ENCODE measurements around the gene HSPB7. TPM values are rescaled to one million over a fixed set of nuclear protein-coding genes. Genes with fewer than 3 reads are reported as not detected.

The HSPB7 gene
- total and polyA plus RNA-seq, 2 of the 8 experiments (the other 6 are each of a cell fraction or from before 2014, with no cell fraction given) = not detected

DNA sequence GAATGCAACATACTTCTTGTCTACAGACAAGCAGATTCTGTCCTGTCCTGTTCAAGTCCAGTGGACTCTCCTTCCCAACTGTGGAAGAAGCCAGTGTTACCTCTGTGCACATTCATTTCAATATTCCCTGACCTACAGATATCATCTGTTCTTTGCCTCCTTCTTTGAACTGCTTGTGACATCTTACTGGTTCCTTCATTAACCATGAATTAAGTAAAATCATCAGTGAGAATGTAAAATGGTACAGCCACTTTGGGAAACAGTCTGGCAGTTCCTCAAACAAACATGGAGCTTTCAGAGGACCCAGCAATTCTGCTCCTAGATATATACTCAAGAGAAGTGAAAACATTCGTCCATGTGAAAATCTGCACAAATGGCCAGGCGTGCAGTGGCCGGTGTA lies 7.0 kb downstream of the HSPB7 start:
- no peak overlapping the region for H4K5ac ChIP-seq (ENCODE audit: insufficient read length, low read depth, low read length)
- 89% methylated on average over 3 of the region's 3 CpGs; no CpG with 5 or more reads in 1 of the 2 experiments for WGBS, 2 experiments (ENCODE audit: extremely low coverage in 1 of 2, insufficient coverage in 1 of 2, insufficient read length in 1 of 2, insufficient replicate concordance in 2 of 2, low coverage in 1 of 2, low lambda C conversion rate in 2 of 2, missing lambda C conversion rate in 1 of 2)
- DNase-seq (ENCODE audit: low read depth in 1 of 2, low spot score in 2 of 2) (no peak), FAIRE-seq (no peak)
- H3K27ac ChIP-seq (ENCODE audit: low read depth, low read length) = no peak overlapping the region
- no peaks in the 10 kb centered on the region for H3K36me3 ChIP-seq (ENCODE audit: control insufficient read depth in 2 of 4, insufficient read depth in 4 of 4, low read length in 3 of 4)
- H3K14ac ChIP-seq (ENCODE audit: insufficient read length) = no peak overlapping the region
- ChIA-PET CTCF (ENCODE audit: partially characterized antibody) (interaction anchor here (0.7 to 8.9 kb wide), 16 partner anchors 9 to 220 kb away, joined by 3 to 74 read pairs (median 10); partner anchors contain the start of genes CLCNKA, CLCNKB, FAM131C and HSPB7), POLR2A (ENCODE audit: partially characterized antibody) (no interaction called here)
- no peak overlapping the region for H4K8ac ChIP-seq (ENCODE audit: extremely low read depth, insufficient read depth, low read length)
- no peak overlapping the region for H3K23ac ChIP-seq (ENCODE audit: insufficient read length)
- H3K79me2 ChIP-seq (ENCODE audit: control insufficient read depth in 1 of 2, insufficient read depth in 2 of 2, low read length in 2 of 2) = no peaks in the 10 kb centered on the region
- no peaks in the 10 kb centered on the region; a peak in 1 of 7 replicates for H3K27me3 ChIP-seq (replicated peaks in 1 of 4; ENCODE audit: control insufficient read depth in 3 of 4, extremely low read depth in 1 of 4, insufficient read depth in 3 of 4, low read length in 3 of 4)
- no peak overlapping the region for H3K18ac ChIP-seq (ENCODE audit: extremely low read depth, low read length)
- H2BK12ac ChIP-seq (ENCODE audit: low read depth, low read length) = no peak overlapping the region
- no peaks in the 10 kb centered on the region for H3K79me1 ChIP-seq (ENCODE audit: low read depth, low read length)
- no peak overlapping the region for H2AFZ ChIP-seq (ENCODE audit: low read length)
- no peak overlapping the region for H4K91ac ChIP-seq (replicated peaks; ENCODE audit: insufficient read length, low read length)
- no peak overlapping the region for H3K4me3 ChIP-seq (ENCODE audit: extremely low read depth in 1 of 4, insufficient read depth in 2 of 4, low read depth in 3 of 4, low read length in 4 of 4)
- no peak overlapping the region for H2BK120ac ChIP-seq (replicated peaks; ENCODE audit: low read depth, low read length)
- no peak overlapping the region for H2BK20ac ChIP-seq (ENCODE audit: low read length)
- no peak overlapping the region for H2AK5ac ChIP-seq (ENCODE audit: low read depth, low read length)
- no peaks in the 10 kb centered on the region for H4K20me1 ChIP-seq (replicated peaks in 1 of 2; ENCODE audit: control insufficient read depth in 1 of 2, insufficient read depth in 2 of 2, low read length in 2 of 2)
- no peak overlapping the region for H2BK15ac ChIP-seq (ENCODE audit: low read length)
- H3K4ac ChIP-seq (replicated peaks; ENCODE audit: insufficient read length, low read depth, low read length) = no peak overlapping the region
- H3K4me1 ChIP-seq (replicated peaks in 1 of 4; ENCODE audit: control insufficient read depth in 3 of 4, insufficient read depth in 4 of 4, low read length in 3 of 4) = peaks cover 5 to 22% (median 14%) of the 10 kb centered on the region in 4 experiments
- no peaks in the 10 kb centered on the region; the same call in 1 of the 2 replicates for H3K23me2 ChIP-seq (ENCODE audit: low read depth, low read length)
- no peak overlapping the region for H3K9ac ChIP-seq (replicated peaks in 1 of 4; ENCODE audit: extremely low read depth in 1 of 4, low read depth in 3 of 4, low read length in 3 of 4)
- no peaks in the 10 kb centered on the region for H3K9me3 ChIP-seq (ENCODE audit: insufficient read depth in 2 of 2, low read depth in 1 of 2, low read length in 1 of 2)
- H2BK5ac ChIP-seq (ENCODE audit: low read depth, low read length) = no peak overlapping the region
- H3K56ac ChIP-seq (replicated peaks; ENCODE audit: insufficient read length, low read depth, low read length) = no peak overlapping the region
- no peak overlapping the region for H3K4me2 ChIP-seq (ENCODE audit: insufficient read depth in 1 of 2, low read depth in 2 of 2, low read length in 2 of 2)
- TF ChIP-seq CHD2 (IDR thresholded peaks at IDR 0.05; ENCODE audit: low read length) = no peak
- no peak for TF ChIP-seq USF2 (IDR thresholded peaks at IDR 0.05; ENCODE audit: low read length)
- TF ChIP-seq CBX5 (IDR thresholded peaks at IDR 0.05; ENCODE audit: low read depth, low read length) = no peak
- TF ChIP-seq, protein P1, sequence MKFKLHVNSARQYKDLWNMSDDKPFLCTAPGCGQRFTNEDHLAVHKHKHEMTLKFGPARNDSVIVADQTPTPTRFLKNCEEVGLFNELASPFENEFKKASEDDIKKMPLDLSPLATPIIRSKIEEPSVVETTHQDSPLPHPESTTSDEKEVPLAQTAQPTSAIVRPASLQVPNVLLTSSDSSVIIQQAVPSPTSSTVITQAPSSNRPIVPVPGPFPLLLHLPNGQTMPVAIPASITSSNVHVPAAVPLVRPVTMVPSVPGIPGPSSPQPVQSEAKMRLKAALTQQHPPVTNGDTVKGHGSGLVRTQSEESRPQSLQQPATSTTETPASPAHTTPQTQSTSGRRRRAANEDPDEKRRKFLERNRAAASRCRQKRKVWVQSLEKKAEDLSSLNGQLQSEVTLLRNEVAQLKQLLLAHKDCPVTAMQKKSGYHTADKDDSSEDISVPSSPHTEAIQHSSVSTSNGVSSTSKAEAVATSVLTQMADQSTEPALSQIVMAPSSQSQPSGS (IDR thresholded peaks at IDR 0.05; ENCODE audit: low read length) = no peak
- TF ChIP-seq, protein P2, sequence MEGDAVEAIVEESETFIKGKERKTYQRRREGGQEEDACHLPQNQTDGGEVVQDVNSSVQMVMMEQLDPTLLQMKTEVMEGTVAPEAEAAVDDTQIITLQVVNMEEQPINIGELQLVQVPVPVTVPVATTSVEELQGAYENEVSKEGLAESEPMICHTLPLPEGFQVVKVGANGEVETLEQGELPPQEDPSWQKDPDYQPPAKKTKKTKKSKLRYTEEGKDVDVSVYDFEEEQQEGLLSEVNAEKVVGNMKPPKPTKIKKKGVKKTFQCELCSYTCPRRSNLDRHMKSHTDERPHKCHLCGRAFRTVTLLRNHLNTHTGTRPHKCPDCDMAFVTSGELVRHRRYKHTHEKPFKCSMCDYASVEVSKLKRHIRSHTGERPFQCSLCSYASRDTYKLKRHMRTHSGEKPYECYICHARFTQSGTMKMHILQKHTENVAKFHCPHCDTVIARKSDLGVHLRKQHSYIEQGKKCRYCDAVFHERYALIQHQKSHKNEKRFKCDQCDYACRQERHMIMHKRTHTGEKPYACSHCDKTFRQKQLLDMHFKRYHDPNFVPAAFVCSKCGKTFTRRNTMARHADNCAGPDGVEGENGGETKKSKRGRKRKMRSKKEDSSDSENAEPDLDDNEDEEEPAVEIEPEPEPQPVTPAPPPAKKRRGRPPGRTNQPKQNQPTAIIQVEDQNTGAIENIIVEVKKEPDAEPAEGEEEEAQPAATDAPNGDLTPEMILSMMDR (IDR thresholded peaks at IDR 0.05; ENCODE audit: control extremely low read depth in 1 of 3, insufficient read depth in 1 of 3, low read depth in 1 of 3, low read length in 3 of 3) = no peak
- TF ChIP-seq, protein P3, sequence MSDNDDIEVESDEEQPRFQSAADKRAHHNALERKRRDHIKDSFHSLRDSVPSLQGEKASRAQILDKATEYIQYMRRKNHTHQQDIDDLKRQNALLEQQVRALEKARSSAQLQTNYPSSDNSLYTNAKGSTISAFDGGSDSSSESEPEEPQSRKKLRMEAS (IDR thresholded peaks at IDR 0.05) = no peak
- TF ChIP-seq RAD21 (IDR thresholded peaks at IDR 0.05 in 1 of 2, conservative IDR thresholded peaks at IDR 0.05 in 1 of 2; ENCODE audit: low read depth in 2 of 2, low read length in 2 of 2) = no peak
- TF ChIP-seq BRCA1 (IDR thresholded peaks at IDR 0.05; ENCODE audit: low read depth, low read length) = no peak
